Stimulated activated CD4-positive, alpha-beta T cell treated with anti-CD3 and anti-CD28 coated beads, TNF-alpha, amount 100 ng/mL, for 4 hours (primary cell): Measurements from ENCODE around the gene CENPF.
"Not testable (repeated sequence)": the region's sequence is repeated elsewhere in the genome, so short reads cannot be mapped to it uniquely, and the experiment has no call there.

Experiments
- DNase-seq, 3 experiments: peaks; one replicate each; pipeline ENCODE4 v3.0.0-alpha.2; 2020; ENCODE audit warnings: low read depth in 3 of 3

CENPF gene

DNA sequence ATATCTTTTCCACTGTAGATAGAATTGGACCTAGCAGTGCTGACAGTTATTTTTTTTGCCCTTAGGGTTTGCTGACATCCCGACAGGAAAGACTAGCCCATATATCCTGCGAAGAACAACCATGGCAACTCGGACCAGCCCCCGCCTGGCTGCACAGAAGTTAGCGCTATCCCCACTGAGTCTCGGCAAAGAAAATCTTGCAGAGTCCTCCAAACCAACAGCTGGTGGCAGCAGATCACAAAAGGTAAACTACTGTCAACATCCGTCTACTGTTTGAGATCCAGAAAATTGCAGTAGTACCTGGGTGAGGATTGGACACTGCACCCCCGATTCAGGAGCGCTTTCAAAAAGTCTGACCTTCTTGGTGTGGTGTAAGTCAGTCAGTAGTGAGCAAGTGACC is 55.8 kb downstream of the CENPF start:
- no peak for DNase-seq

DNA sequence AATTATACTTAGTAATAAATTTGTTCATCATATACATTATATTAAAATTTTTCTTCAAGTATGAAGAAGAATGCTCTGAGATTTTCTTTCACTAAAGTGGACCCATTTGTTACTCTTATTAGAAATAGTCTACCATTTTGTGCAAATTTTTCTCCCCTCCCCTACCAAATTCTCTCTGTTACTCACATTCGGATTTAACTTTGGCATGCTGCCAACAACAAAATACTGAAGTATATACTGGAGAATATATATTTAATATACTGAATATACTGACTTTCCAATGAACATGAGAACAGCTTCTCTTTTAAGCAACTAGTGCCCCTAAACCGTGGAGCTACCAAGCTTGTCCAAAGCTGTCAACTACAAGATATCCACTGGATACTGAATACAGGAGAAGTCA is 57.2 kb downstream of the CENPF start:
- DNase-seq = no peak

DNA sequence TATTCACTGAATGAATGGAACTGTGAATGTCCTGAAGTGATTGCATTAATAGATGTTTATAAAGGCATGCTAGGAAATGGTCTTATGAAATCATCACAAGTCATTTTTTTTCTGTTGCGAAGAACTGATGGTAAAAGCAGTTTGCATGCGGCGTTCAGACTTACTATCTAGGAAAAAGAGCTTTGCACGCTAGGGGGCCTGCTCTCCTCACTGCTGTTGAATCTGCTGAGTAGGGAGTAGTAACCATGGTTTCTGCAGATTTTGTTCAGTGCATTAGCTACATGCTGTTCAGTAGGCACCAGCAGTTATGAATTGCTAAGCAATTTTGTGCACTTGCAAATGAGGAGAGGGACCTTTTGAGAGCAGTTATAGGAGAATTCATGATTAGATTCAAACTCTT is 57.9 kb downstream of the CENPF start:
- no peak for DNase-seq

DNA sequence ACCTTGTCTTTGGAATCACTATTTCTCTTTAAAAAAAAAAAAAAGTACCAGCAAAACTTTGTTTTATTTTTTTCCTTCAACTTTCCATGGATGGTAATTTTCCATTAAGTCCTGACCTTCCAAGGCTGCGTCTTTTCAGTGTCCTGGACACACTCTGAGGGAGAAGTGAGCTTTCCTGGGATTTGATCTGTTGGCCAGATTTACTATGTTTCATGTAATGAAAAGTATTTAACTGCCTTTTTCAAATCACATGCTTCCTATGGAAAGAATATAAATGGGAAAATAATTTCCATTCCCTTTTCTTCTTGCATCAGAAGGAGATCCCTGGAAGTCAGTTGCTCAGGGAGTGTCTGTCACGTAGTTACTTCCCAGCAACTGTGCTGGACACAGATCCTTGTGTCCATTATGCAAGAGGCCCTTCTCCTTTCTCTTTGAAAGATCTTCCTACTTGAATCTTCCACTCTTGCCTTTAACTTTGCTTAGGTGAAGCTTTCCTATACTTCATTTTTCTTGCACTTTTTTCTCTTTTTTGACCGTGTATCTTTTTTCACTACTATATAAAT is 59.3 kb downstream of the CENPF start:
- DNase-seq = no peak

DNA sequence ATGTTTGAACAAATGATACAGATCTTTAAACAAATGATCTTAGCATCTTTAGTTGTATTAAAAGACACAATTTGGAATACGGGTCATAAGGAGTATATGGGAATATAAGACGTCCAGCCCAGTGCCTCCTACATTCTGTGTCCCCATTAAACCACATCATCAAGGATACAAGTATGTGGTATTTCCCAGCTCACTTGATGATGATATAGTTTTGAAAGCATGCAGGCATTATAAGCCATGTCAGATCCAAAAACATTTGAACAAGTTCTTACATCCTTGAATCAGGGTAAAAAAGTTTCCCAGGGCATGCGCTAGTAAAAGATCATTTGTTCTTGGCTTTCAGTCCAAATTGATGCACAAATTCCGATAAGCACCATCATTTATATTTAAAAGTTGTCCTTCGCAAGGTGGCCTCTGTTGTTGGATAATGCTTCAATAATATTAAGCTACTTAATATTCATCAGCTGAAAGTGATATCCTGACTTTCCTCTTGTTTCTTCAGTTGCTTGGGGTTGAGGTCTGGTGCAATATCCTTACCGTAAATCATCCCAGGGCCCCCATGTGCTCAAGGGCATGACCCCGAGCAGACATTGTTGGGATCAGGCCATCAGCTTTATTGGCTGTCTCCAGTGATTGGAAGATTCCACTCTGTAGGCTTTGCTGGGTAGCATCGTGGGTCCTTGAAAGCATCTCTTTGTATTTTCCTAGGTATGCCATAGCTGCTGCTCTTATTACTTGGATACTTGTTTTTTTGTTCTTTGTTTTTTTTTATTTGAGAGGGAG is 61.8 kb downstream of the CENPF start:
- no peak for DNase-seq

DNA sequence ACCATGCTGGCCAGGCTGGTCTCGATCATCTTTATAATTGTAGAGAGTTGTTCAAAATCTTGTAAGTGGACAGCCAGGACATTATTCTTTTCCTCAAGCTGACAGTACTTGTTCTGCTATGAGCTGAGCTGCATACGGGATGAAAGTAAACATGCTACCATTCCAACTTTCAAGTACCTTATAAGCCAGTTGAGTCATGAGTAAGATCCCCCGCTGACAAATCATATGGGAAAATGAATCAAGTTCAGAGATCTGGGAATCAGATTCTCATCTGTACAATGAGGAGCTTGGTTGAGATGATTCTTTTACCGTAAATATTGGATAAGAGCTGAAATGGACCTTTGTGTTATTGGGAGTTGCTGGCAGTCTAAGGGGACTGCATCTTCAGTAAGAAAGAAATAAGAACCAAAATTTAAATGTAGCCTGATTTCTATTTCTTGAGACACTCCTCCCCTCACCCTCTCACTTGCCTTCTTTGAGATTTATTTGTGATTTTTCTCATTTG is 62.7 kb downstream of the CENPF start:
- DNase-seq = no peak

DNA sequence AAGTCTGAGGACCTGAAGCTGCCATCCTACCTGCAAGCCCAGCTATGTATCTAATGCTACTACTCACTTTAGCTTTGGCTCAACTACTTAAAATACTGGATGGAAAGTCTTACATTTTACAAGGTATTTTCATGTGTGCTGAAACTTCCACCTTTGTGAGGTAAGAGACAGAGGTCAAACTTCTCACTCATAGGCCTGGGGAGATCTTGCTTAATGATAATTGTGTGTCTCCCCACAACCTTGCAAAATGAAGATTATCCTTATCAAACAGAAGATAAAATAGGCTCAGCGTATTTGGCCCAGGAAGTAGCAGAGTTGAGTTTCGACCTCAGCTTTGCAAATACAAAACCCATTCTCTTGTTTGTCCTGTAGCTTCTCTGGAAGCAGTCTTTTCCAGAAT is 63.7 kb downstream of the CENPF start:
- DNase-seq = no peak

DNA sequence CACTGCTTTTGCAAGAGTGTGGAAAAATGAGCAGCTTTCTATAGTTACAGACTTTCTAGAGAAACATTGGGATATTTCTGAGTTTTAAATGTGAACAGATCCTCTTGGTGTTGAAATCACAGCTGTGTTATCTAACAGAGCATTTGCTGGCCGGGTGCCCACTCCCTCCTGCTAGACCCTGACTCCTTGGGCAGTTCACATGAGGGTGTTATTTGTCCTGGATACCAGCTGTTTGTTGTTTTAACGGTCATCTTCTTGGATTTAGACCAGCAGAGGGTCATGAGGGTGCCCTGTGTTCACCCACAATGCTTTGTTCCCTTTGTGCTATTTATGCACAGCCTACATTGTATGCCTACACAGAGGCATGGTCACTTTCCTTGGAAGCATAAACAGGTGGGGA is 67.1 kb downstream of the CENPF start:
- DNase-seq = no peak

DNA sequence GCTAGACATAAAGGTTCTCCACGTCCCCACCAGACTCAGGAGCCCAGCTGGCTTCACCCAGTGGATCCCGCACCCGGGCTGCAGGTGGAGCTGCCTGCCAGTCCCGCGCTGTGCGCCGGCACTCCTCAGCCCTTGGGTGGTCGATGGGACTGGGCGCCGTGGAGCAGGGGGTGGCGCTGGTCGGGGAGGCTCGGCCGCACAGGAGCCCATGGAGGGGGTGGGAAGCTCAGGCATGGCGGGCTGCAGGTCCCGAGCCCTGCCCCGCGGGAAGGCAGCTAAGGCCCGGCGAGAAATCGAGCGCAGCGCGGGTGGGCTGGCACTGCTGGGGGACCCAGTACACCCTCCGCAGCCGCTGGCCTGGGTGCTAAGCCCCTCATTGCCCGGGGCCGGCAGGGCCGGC is 70.0 kb downstream of the CENPF start:
- not testable (repeated sequence) for DNase-seq

DNA sequence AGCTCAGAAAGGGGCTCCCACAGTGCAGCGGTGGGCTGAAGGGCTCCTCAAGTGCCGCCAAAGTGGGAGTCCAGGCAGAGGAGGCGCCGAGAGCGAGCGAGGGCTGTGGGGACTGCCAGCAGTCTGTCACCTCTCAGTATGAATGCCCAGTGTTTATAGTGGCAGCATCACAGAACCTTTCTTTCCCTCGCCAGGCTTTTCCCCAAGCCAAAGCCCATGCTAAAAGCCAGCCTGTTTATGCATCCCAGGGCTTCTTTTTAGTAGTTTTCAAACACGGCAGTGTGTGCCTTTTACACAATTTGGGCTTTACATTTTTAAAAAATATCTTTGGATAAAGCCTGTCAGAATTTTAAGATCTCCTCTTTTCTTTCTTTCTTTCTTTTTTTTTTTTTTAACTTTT is 70.6 kb downstream of the CENPF start:
- DNase-seq = no peak

DNA sequence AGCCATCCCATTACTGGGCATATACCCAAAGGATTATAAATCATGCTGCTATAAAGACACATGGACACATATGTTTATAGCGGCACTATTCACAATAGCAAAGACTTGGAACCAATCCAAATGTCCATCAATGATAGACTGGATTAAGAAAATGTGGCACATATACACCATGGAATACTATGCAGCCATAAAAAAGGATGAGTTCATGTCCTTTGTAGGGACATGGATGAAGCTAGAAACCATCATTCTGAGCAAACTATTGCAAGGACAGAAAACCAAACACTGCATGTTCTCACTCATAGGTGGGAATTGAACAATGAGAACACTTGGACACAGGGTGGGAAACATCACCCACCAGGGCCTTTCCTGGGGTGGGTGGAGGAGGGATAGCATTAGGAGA is 72.5 kb downstream of the CENPF start:
- not testable (repeated sequence) for DNase-seq

DNA sequence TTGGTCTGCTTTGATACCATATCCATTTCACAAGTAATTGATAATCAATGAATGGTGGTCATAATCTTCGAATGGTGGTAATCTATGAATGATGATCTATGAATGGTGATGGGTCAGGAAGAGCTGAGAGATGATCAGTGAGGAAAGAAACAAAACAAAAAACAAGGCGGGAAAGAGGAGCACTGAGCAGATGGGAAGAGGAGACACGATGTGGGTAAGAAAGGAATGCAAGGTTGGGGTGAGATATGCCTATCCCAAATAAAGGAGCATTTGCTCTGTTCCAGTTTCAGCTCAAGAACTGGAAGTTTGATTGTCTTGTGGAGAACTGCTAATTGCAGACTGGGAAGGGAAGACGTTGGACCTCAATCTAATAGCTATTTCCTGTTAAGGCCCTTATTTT is 73.8 kb downstream of the CENPF start:
- DNase-seq = no peak

DNA sequence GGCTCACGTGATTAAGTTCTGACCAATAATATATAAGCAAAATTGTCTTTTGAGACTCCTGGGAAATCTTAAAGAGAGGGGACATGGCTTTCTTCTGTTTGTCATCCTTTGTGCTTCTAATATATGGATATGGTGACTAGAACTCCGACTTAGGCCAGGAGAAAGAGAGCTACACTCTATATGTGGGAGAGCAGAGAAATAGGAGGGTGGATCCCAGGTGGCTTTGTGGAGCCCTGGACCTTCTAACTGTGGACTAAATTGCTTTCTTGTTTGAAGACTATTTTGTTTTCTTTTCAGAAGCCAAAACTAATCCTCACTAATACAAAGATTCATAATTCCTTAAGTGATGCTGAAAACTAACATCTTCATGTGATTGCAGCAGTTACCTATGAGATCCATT is 75.0 kb downstream of the CENPF start:
- no peak for DNase-seq

DNA sequence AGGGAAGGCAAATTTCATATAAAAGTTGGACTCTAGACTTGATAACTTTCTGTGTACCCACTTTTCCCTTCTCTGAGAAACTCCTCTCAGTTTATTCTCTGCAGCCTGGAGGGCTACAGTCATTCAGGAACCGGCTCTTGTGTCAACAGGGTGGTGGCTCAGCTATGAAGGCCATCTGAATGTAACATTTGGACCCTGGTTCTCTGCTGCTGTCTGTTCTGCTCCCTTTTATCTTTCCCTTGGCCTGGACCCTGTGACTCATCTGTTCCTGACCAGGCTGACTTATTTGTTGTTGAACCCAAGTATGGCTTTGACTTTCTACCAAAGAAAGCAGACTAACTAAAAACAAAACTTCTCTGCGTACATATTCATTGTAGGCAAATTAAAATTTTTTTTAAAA is 75.4 kb downstream of the CENPF start:
- DNase-seq = no peak

DNA sequence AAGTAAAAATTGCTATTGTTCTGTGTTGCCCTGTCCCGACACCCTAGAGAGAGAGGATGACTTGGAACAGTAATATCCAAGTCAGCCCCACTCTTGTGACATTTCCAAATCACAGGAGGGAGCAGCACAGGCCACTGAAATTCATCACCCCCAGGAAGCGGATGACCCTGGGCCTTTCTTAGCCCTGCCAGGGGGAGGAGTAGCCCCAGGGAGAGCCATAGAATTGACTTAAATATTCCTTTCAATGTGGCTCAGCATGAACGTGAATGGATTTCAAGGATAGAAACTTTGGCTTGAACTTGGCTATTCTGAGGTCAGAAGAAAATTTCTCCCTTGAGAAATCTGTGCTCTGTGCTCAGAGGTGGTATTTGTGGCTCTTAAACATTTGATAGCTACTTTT is 80.6 kb downstream of the CENPF start:
- no peak for DNase-seq

DNA sequence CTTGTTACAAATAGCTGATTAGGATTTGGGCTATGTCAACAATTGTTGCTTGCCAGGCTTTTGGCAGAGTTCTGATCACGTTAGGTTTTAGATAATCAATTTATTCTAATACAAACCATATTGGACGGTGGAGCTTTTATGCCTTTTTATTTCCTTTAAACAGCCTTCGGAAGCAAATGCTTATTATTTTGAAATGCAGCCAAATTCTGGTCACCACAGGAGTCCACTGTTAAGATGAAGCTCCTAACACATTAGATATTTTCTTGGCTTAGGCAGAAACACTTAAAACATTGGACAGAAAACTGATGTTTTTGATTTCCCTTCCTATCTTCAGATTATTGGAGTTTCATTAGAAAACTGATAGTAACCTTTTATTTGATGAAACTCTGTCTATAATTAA is 82.9 kb downstream of the CENPF start:
- no peak for DNase-seq

DNA sequence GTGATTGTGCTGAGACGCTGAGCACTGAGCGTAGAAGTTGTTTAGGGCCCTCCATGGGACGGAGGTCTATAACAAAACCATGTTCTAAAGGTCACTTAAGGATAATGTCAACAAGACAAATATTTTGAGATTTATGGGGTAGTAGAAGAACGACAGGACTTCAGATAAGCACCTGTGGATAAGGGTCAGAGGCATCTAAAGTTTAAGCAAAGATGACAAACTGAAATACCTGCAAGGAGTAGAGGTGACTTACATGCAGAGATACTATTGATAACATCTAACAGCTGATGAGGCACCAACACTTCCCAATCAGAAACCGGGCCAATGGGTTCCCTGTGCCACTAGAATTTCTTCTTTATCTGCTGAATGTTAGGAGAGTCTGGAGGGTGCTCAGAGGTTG is 83.5 kb downstream of the CENPF start:
- no peak for DNase-seq

DNA sequence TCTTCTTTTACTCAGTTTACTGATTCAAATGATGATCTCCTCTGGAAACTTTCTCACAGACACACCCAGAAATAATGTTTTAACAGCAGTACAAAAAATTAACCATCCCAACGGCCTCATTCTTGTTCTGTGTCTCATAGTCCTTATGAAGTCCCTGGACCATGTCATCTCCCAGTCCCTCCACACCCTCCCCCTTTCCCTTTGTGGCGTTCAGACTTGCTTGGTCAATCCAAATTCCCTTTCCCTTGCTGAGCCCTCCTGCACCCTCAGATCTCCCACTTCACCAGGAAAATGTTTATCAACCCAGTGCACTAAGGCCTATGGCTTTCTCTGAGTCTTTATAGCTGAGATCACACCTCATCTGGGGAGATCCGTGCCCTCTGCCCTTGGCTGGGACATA is 85.9 kb downstream of the CENPF start:
- no peak for DNase-seq

DNA sequence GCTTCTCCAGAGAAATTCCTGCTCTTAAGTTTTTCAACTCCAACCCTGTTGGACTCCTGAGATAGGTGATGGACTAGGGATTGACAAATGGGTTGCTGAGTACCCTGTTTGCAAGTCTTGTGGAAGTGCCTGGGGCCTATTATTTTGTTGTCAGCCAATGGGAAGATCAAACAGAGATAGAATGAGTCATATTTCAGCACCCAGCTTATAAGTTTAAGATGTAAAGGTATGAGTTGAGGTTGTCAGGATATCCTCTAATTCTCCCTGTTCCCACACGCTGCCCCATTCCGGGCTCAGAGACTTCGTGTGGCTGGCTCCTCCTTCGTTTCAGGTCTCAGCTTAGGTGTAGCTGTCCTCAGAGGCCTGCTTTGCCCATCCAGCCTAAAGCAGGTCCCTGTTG is 91.8 kb downstream of the CENPF start:
- no peak for DNase-seq

DNA sequence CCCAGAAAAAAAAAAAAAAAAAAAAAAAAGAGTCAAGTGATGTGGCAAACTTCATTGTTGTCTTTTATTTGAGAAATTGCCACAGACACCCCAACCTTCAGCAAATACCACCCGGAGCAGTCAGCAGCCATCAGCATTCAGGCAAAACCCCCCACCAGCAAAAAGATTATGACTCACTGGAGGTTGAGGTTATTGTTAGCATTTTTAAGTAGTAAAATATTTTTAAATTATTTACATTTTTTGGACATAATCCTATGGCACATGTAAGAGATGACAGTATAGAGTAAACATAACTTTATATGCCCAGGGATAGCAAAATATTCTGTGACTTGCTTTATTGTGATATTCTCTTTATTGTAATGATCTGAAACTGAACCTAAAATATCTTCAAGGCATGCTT is 95.6 kb downstream of the CENPF start:
- no peak for DNase-seq

DNA sequence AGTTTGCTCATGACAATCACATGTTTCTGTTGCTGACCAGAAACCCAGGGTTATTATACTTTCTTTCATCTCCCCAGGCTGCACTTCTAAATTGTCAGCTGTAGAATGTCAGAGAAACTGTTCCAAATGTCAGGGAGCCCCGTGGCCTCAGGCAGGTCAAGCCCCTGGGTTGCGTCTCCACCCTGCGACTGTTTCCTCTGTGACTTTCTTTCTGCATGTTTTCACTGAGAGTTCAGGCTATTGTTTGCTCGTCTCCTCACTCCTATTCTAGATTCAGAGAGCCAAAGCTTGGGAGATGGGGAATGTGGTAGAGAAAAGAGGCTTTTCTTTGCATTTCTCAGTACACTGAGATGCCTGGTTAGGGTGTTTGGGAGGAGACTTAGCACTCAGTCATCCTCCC is 97.4 kb downstream of the CENPF start:
- no peak for DNase-seq

DNA sequence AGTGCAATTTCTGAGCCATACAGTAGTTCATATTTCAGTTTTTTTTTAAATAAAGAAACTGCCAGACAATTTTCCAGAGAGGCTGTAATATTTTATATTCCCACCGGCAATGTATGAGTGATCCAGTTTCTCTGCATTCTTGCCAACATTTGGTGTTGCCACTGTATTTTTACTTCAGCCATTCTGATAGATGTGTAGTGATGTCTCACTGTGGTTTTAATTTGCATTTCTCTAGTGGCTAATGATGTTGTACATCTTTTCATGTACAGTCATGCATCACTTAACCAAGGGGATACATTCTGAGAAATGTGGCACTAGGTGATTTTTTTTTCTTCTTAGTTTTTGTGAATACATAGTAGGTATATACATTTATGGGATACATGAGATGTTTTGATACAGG is 99.6 kb downstream of the CENPF start:
- DNase-seq = no peak

DNA sequence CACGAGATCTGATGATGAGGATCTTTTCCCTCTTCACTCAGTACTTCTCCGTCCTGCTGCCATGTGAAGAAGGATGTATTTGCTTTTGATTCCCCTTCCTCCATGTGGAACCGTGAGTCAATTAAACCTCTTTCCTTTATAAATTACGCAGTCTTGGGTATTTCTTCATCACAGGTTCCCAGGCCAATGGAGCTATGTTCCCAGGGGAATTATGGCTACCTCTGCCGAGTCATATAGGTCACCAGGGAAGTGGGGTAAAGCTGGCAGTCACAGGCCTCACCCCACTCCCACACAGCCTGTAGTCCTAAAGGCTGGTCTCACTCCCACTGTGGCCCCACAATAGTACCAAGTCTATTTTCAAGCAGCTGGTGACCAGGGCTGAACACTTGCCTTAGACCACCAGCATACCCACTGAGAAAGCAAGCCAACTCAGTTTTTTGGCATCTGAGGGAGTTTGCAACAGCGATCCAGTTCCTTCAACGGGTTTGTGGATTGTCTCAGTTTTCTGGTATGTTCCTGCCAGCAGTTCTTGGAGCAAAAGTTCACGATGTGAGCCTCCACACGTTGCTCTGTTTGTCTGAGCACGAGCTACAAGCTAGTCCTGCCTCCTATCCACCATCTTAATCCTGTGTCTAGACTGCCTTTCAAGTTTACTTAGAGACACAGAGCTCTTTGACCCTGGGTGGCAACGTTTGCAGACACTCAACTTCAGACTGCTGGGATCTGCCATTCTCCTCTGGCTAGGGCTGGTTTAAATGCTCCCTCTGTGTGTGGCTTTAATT is 104.5 kb downstream of the CENPF start:
- DNase-seq = no peak
